K562 (cell line): ENCODE results near the gene SPHK1. TPM values are rescaled to one million over a fixed set of nuclear protein-coding genes. Genes with fewer than 3 reads are reported as not detected.

Experiments
- GTF2A2 ChIP-seq: IDR thresholded peaks from 2 replicates; pipeline ENCODE4 v1.6.1; 2016; ENCODE audit warnings: mild to moderate bottlenecking, missing genetic modification characterization, missing compliant biosample characterization
- HDAC3 ChIP-seq: fragments of 450-650 bp; IDR thresholded peaks from 2 replicates; pipeline ENCODE4 v1.6.1; 2018; ENCODE audit warnings: borderline replicate concordance, mild to moderate bottlenecking, moderate library complexity; ENCODE audit not compliant: partially characterized antibody
- MAZ ChIP-seq, 2 experiments: fragments of 450-650 bp in 1 of 2; sonication (generic) in 1 of 2; formaldehyde crosslinking; IDR thresholded peaks in 1 of 2; conservative IDR thresholded peaks in 1 of 2; 2 replicates each; pipeline versions ENCODE4 v1.4.0 to v1.5.0; 2020; ENCODE audit warnings: mild to moderate bottlenecking in 1 of 2, missing genetic modification reagents in 1 of 2
- NBN ChIP-seq: fragments of 450-650 bp; IDR thresholded peaks from 2 replicates; pipeline ENCODE4 v1.6.1; 2016; ENCODE audit warnings: low read depth, mild to moderate bottlenecking
- PHB2 ChIP-seq: fragments of 450-650 bp; IDR thresholded peaks from 2 replicates; pipeline ENCODE4 v1.6.1; 2017; ENCODE audit warnings: low read depth
- RB1 ChIP-seq: fragments of 450-650 bp; IDR thresholded peaks from 2 replicates; pipeline ENCODE4 v1.6.1; 2017; ENCODE audit warnings: low read depth, mild to moderate bottlenecking
- SRSF3 ChIP-seq: fragments of 200-400 bp; formaldehyde crosslinking; IDR thresholded peaks from 2 replicates; pipeline ENCODE4 v1.6.1; 2016; ENCODE audit warnings: mild to moderate bottlenecking, low read length, moderate library complexity; ENCODE audit not compliant: insufficient read depth
- ZBTB17 ChIP-seq: fragments of 450-650 bp; formaldehyde crosslinking; IDR thresholded peaks from 2 replicates; pipeline ENCODE4 v1.4.0; 2020; ENCODE audit warnings: mild to moderate bottlenecking
- ZEB2 ChIP-seq: fragments of 450-650 bp; IDR thresholded peaks from 2 replicates; pipeline ENCODE4 v1.6.1; 2016
- ZKSCAN1 ChIP-seq: fragments of 150-350 bp; IDR thresholded peaks from 2 replicates; pipeline ENCODE4 v1.6.1; 2016; ENCODE audit warnings: low read depth, low read length
- ZNF3 ChIP-seq: fragments of 250-450 bp; sonication (Bioruptor Pico); IDR thresholded peaks from 2 replicates; pipeline ENCODE4 v1.5.0; 2021; ENCODE audit warnings: mild to moderate bottlenecking, moderate library complexity
- ZNF408 ChIP-seq: fragments of 250-450 bp; sonication (Bioruptor Pico); IDR thresholded peaks from 2 replicates; pipeline ENCODE4 v1.4.0; 2020; ENCODE audit warnings: low read depth, mild to moderate bottlenecking, moderate library complexity
- ZNF436 ChIP-seq: fragments of 250-450, 450-650 bp; sonication (Bioruptor Pico); formaldehyde crosslinking; IDR thresholded peaks from 2 replicates; pipeline ENCODE4 v1.7.0; 2020; ENCODE audit warnings: mild to moderate bottlenecking
- polyA plus RNA-seq, 8 experiments: library from polyadenylated mRNA; depleted of rRNA in 4 of 8; stranded (reverse) in 5 of 8; unstranded in 3 of 8; fragments of >200 nt; fragmentation: Nextera tagmentation in 2 of 8; fragmentation: Illumina TruSeq in 1 of 8; extraction: Ambion mirVana in 2 of 8; extraction: Trizol in 1 of 8; gene quantifications; 2 replicates each; pipeline versions ENCODE4 v1.2.1 to v1.2.3, GENCODE V29; 2011 to 2014; ENCODE audit warnings: inconsistent platforms in 1 of 8, missing spikeins in 1 of 8
- total RNA-seq, 7 experiments: library from RNA; depleted of rRNA in 6 of 7; stranded (reverse); fragments of >200 nt in 6 of 7; fragmentation: Illumina TruSeq in 2 of 7; extraction: Trizol in 2 of 7; gene quantifications; 2 replicates each; pipeline versions ENCODE4 v1.2.1 to v1.2.3, GENCODE V29; 2011 to 2021; ENCODE audit warnings: low replicate concordance in 1 of 7
- TF ChIP-seq, protein P1 (sequence below): fragments of 450-650 bp; IDR thresholded peaks from 2 replicates; pipeline ENCODE4 v1.6.1; 2016; ENCODE audit warnings: mild to moderate bottlenecking
- TF ChIP-seq, protein P2 (sequence below): fragments of 200-600 bp; sonication (generic); IDR thresholded peaks from one replicate; pipeline ENCODE4 v1.6.1; 2012; ENCODE audit warnings: mild to moderate bottlenecking, low read depth, low read length, inconsistent platforms

The SPHK1 gene
- total and polyA plus RNA-seq, 9 of the 15 experiments (the other 6 are each of a cell fraction or from before 2014, with no cell fraction given), result 0.21 to 60.3 (median 14.5) TPM

DNA sequence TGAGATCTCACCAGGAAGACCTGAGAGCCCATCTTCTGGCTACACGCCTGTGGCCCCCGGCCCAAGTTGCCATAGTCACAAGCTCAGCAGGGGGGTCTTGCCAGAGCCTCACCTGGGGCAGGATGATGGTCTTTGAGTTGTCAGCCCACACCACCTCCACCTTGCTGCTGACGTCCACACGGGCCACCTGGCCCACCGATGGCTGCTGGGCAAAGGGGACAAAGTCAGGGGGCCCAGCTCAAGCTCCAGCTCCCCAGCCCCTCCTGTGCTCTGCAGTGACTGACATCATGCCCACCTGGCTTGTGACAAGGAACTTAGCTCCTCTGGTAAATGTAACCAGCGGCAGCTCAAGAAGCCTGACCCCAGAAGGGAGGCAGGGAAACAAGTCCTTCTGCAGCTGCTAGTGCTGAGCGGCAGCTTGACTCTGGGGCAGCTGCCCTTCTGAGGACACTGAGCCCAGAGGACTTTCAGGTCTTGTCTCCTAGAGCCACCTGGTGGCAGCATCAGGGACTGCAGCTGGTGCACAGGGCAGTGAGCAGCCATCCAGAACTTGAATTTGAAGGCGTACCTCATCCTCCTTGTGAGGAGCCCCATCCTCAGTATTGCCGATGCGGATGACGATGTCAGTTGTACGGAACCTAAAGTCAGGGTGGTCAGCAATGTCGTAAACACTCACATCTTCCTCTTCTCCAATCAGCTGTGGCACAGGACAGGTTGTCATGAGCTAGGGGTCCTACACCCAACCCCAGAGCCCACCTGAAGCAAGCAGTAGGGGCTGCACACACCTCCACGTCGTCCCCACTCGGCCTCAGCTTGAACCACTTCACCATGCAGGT is 13.5 kb downstream of the SPHK1 start (continued):
- TF ChIP-seq SRSF3 (no peak), NBN (no peak), PHB2 (no peak), ZBTB17 (CRISPR knock-in tag) (no peak), ZNF3 (CRISPR knock-in tag) (no peak), ZKSCAN1 (no peak), ZEB2 (no peak), GTF2A2 (tag) (no peak), ZNF436 (CRISPR knock-in tag) (no peak), HDAC3 (no peak), RB1 (peak; percentile 74; the same call in 1 of the 2 replicates), ZNF408 (no peak), MAZ (CRISPR knock-in tag; conservative IDR thresholded peaks at IDR 0.05 in 1 of 2, IDR thresholded peaks at IDR 0.05 in 1 of 2) (0 out of 4 replicates have a peak, but pooled peaks of 1 of the 2 experiments have one; percentile 26)
- TF ChIP-seq, protein P1, sequence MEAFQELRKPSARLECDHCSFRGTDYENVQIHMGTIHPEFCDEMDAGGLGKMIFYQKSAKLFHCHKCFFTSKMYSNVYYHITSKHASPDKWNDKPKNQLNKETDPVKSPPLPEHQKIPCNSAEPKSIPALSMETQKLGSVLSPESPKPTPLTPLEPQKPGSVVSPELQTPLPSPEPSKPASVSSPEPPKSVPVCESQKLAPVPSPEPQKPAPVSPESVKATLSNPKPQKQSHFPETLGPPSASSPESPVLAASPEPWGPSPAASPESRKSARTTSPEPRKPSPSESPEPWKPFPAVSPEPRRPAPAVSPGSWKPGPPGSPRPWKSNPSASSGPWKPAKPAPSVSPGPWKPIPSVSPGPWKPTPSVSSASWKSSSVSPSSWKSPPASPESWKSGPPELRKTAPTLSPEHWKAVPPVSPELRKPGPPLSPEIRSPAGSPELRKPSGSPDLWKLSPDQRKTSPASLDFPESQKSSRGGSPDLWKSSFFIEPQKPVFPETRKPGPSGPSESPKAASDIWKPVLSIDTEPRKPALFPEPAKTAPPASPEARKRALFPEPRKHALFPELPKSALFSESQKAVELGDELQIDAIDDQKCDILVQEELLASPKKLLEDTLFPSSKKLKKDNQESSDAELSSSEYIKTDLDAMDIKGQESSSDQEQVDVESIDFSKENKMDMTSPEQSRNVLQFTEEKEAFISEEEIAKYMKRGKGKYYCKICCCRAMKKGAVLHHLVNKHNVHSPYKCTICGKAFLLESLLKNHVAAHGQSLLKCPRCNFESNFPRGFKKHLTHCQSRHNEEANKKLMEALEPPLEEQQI, result no peak
- TF ChIP-seq, protein P2, sequence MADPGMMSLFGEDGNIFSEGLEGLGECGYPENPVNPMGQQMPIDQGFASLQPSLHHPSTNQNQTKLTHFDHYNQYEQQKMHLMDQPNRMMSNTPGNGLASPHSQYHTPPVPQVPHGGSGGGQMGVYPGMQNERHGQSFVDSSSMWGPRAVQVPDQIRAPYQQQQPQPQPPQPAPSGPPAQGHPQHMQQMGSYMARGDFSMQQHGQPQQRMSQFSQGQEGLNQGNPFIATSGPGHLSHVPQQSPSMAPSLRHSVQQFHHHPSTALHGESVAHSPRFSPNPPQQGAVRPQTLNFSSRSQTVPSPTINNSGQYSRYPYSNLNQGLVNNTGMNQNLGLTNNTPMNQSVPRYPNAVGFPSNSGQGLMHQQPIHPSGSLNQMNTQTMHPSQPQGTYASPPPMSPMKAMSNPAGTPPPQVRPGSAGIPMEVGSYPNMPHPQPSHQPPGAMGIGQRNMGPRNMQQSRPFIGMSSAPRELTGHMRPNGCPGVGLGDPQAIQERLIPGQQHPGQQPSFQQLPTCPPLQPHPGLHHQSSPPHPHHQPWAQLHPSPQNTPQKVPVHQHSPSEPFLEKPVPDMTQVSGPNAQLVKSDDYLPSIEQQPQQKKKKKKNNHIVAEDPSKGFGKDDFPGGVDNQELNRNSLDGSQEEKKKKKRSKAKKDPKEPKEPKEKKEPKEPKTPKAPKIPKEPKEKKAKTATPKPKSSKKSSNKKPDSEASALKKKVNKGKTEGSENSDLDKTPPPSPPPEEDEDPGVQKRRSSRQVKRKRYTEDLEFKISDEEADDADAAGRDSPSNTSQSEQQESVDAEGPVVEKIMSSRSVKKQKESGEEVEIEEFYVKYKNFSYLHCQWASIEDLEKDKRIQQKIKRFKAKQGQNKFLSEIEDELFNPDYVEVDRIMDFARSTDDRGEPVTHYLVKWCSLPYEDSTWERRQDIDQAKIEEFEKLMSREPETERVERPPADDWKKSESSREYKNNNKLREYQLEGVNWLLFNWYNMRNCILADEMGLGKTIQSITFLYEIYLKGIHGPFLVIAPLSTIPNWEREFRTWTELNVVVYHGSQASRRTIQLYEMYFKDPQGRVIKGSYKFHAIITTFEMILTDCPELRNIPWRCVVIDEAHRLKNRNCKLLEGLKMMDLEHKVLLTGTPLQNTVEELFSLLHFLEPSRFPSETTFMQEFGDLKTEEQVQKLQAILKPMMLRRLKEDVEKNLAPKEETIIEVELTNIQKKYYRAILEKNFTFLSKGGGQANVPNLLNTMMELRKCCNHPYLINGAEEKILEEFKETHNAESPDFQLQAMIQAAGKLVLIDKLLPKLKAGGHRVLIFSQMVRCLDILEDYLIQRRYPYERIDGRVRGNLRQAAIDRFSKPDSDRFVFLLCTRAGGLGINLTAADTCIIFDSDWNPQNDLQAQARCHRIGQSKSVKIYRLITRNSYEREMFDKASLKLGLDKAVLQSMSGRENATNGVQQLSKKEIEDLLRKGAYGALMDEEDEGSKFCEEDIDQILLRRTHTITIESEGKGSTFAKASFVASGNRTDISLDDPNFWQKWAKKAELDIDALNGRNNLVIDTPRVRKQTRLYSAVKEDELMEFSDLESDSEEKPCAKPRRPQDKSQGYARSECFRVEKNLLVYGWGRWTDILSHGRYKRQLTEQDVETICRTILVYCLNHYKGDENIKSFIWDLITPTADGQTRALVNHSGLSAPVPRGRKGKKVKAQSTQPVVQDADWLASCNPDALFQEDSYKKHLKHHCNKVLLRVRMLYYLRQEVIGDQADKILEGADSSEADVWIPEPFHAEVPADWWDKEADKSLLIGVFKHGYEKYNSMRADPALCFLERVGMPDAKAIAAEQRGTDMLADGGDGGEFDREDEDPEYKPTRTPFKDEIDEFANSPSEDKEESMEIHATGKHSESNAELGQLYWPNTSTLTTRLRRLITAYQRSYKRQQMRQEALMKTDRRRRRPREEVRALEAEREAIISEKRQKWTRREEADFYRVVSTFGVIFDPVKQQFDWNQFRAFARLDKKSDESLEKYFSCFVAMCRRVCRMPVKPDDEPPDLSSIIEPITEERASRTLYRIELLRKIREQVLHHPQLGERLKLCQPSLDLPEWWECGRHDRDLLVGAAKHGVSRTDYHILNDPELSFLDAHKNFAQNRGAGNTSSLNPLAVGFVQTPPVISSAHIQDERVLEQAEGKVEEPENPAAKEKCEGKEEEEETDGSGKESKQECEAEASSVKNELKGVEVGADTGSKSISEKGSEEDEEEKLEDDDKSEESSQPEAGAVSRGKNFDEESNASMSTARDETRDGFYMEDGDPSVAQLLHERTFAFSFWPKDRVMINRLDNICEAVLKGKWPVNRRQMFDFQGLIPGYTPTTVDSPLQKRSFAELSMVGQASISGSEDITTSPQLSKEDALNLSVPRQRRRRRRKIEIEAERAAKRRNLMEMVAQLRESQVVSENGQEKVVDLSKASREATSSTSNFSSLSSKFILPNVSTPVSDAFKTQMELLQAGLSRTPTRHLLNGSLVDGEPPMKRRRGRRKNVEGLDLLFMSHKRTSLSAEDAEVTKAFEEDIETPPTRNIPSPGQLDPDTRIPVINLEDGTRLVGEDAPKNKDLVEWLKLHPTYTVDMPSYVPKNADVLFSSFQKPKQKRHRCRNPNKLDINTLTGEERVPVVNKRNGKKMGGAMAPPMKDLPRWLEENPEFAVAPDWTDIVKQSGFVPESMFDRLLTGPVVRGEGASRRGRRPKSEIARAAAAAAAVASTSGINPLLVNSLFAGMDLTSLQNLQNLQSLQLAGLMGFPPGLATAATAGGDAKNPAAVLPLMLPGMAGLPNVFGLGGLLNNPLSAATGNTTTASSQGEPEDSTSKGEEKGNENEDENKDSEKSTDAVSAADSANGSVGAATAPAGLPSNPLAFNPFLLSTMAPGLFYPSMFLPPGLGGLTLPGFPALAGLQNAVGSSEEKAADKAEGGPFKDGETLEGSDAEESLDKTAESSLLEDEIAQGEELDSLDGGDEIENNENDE, result no peak
